Lower leg skin (tissue), 4 donors: ENCODE results near the gene CDKN2C. TPM values are rescaled to one million over a fixed set of nuclear protein-coding genes. Genes with fewer than 3 reads are reported as not detected.
A peak's percentile ranks its signal among the peaks of the same experiment; 100 is the strongest.

Experiments
- DNase-seq, 2 donors: peaks; one replicate each; pipeline ENCODE4 v3.0.0-alpha.2; 2019; ENCODE audit warnings: low spot score in 2 of 2
- H3K4me3 ChIP-seq: fragments of 200-600 bp; sonication (generic); 2 replicates; pipeline ENCODE4 v1.5.1; 2017; ENCODE audit warnings: mild to moderate bottlenecking, low read depth; ENCODE audit not compliant: poor library complexity, severe bottlenecking
- POLR2A ChIP-seq, 2 donors: fragments of 450-650 bp; IDR thresholded peaks; one replicate each; pipeline ENCODE4 v1.6.1; 2016 to 2017; ENCODE audit warnings: antibody characterized with exemption in 2 of 2, mild to moderate bottlenecking in 1 of 2, moderate library complexity in 1 of 2
- WGBS, 2 donors: methylation state at CpG; one replicate each; pipeline ENCODE4 v1.1.5; 2018; 5-methylcytosine and 5-hydroxymethylcytosine counted together
- intact Hi-C: fragments of 100-400 bp; cut with DNase I; formaldehyde crosslinking; loops from one replicate; pipeline ENCODE4 v1.15.0; 2023; ENCODE audit warnings: low total_unique reads
- total RNA-seq, 4 donors: library from RNA; depleted of rRNA; stranded (reverse); fragments of >200 nt; gene quantifications; one replicate each; pipeline ENCODE4 v1.1.0, GENCODE V29; 2016
- TF ChIP-seq, protein P1 (sequence below), 3 donors: fragments of 450-650 bp; IDR thresholded peaks; one replicate each; pipeline ENCODE4 v1.5.1; 2016; ENCODE audit warnings: antibody characterized with exemption in 3 of 3, mild to moderate bottlenecking in 3 of 3, moderate library complexity in 2 of 3

Gene CDKN2C
- total RNA-seq, 4 donors from 2014 or later: 10.1 to 20.0 (median 16.2) TPM

DNA sequence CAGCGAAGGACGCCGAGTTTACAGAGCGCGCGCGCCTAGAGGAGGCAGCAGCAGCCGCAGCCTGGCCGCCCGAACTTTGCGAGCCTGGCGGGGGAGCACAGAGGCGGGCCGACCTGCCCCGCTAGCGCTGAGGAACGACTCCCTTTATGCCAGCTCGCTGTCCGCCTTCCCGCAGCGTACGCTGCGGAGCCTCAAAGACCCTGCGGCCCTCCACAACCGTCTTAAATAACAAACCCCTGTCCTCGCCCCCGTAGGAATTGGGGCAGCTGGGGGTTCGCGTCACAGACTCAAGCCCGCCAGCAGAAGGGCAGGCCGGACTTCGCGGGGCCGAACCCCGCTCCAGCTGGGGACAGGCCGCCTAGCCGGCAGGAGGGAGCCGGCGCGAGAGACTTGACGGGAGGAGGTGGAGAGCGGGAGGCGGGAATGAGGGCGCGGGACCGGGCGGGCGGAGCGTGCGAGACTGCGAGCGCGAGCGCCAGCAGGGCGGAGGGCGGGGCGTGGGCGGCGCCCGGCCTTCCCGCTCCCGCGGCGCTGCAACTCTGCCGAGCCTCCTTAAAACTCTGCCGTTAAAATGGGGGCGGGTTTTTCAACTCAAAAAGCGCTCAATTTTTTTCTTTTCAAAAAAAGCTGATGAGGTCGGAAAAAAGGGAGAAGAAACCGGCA lies 1.8 kb upstream of the CDKN2C start:
- DNase-seq: peak; percentile 89 to 98
- WGBS, 2 donors: 0% methylated on average over 50 to 70 of the region's 70 CpGs
- TF ChIP-seq, protein P1, sequence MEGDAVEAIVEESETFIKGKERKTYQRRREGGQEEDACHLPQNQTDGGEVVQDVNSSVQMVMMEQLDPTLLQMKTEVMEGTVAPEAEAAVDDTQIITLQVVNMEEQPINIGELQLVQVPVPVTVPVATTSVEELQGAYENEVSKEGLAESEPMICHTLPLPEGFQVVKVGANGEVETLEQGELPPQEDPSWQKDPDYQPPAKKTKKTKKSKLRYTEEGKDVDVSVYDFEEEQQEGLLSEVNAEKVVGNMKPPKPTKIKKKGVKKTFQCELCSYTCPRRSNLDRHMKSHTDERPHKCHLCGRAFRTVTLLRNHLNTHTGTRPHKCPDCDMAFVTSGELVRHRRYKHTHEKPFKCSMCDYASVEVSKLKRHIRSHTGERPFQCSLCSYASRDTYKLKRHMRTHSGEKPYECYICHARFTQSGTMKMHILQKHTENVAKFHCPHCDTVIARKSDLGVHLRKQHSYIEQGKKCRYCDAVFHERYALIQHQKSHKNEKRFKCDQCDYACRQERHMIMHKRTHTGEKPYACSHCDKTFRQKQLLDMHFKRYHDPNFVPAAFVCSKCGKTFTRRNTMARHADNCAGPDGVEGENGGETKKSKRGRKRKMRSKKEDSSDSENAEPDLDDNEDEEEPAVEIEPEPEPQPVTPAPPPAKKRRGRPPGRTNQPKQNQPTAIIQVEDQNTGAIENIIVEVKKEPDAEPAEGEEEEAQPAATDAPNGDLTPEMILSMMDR (IDR thresholded peaks at IDR 0.05): peak in 1 of 3 donors; percentile 16
- no peak for TF ChIP-seq POLR2A (IDR thresholded peaks at IDR 0.05)
- intact Hi-C loops: no loop called here
- peak overlapping the region; percentile 71 for H3K4me3 ChIP-seq

DNA sequence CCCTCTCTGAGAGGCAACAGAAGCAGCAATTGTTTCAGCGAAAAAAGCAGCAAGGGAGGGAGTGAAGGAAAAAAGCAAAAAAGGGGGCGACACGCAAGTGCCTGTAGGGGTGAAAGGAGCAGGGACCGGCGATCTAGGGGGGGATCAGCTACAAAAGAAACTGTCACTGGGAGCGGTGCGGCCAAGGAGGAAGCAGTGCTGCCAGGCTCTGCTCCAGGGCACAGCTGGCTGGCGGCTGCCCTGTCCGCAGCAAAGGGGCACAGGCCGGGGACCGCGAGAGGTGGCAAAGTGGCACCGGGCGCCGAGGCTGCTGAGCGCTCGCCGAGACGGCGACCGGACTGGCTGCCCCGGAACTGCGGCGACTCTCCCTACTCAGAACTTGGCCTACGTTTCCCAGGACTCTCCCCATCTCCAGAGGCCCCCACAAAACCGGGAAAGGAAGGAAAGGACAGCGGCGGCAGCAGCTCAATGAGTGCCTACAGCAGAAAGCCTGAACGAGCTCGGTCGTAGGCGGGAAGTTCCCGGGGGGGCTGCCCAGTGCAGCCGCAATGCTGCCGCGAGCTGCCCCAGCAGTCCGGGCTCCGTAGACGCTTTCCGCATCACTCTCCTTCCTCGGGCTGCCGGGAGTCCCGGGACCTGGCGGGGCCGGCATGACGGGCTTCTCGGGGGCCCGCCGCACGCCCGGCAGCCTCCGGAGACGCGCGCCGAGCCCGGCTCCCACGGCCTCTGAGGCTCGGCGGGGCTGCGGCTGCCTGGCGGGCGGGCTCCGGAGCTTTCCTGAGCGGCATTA lies 1.0 kb upstream of the CDKN2C start:
- peak in 1 of 2 donors; percentile 90 for DNase-seq
- WGBS, 2 donors: 1% methylated on average over 30 to 51 of the region's 65 CpGs
- peak overlapping the region; percentile 71 for H3K4me3 ChIP-seq
- intact Hi-C loops: no loop called here
- no peak for TF ChIP-seq POLR2A (IDR thresholded peaks at IDR 0.05)
- TF ChIP-seq, protein P1 (IDR thresholded peaks at IDR 0.05): no peak

DNA sequence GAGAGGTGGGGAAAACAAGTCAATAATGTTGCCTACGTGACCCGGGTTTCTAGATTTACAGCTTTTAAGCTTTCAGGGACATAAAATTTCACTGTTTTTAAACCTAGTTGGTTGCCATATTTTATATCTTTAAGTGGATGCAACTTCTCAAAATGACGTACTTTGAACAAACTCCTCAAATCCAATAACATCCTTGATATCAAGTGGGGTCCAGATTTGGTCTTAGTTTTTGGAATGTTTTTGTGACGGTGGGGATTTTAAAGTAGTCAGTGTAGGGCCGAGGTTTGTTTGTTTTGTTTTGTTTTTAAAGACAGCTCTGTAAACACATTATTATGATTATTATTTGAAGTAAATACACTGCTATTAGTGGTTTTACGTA lies 453 bp downstream of the CDKN2C start:
- whole genome bisulfite sequencing, 2 donors: 6% methylated on average over 6 of the region's 6 CpGs
- intact Hi-C loops: no loop called here
- peak overlapping the region; percentile 71 for H3K4me3 ChIP-seq
- DNase-seq: no peak
- no peak for TF ChIP-seq POLR2A (IDR thresholded peaks at IDR 0.05)
- TF ChIP-seq, protein P1 (IDR thresholded peaks at IDR 0.05): no peak

DNA sequence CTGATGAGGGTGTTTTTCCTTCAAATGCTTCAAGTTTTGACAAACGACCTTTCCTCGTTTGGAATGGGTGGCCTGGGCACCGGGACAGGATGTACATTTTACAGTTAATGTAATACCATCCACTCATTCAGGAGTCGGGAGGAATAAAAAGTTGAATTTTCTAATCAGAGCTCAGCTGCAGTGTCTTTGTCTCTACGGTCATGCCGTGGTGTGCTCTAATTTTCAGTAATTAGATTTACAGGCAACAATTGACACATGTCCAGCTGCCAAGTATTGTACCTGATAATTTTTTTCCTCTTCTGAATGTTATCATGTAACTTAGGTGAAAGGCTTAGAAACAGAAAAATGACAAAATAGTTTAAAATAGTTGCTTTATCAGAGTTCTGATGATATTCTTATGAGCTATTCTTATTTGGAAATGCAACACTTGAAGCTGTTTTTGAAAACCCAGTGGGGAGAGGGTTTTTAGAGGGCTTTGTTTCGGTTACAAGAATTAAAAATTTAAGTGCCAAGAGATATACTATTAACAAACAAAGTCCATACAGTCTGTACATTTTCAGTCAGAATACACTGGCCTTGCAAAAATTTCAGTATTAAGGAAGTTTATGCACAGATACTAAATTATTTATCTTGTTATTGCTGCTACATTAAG lies 1.0 kb downstream of the CDKN2C start:
- no peak for DNase-seq
- TF ChIP-seq, protein P1 (IDR thresholded peaks at IDR 0.05): no peak
- no peak for TF ChIP-seq POLR2A (IDR thresholded peaks at IDR 0.05)
- intact Hi-C loops: no loop called here
- peak overlapping the region; percentile 71 for H3K4me3 ChIP-seq
- WGBS, 2 donors: 9 to 10% methylated on average over 7 of the region's 7 CpGs

DNA sequence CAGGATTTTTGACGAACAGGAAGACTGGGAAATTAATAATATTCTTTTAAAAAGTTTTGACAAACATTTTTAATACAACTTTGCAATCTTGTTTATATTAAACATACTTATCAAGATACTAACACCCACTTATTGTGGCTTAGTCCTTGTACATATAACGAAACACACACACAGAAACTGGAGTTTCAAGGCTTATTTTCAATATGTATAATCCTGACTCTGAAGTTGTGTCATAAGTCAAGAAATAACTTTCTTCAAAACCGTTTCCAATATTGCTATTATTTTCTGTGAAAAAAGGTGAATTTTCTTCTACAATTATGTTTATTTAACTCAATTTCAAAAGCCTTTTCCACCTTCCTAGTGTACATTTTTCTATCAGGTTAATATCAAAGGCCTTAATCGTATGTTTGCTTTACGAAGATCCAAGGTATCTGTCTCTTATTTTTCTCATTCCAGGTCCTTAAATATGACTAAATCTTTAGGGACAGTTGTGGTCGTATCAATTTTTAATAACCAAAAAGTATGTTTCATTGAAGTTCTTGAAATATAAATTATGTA lies 1.8 kb downstream of the CDKN2C start:
- no peak for DNase-seq
- H3K4me3 ChIP-seq: no peak overlapping the region
- WGBS, 2 donors: 26 to 38% methylated on average over 6 of the region's 6 CpGs
- intact Hi-C loops: no loop called here
- no peak for TF ChIP-seq POLR2A (IDR thresholded peaks at IDR 0.05)
- TF ChIP-seq, protein P1 (IDR thresholded peaks at IDR 0.05): no peak
